ENCODE data around the gene METTL22. TPM values are rescaled to one million over a fixed set of nuclear protein-coding genes. Genes with fewer than 3 reads are reported as not detected.

Gene METTL22
- total RNA-seq, 4 donors from 2014 or later, result 21.9 to 37.9 (median 24.5) TPM

GRCh38 chr16:8678068-8678927 lies 56.8 kb downstream of the METTL22 start:
- TF ChIP-seq, protein P1, sequence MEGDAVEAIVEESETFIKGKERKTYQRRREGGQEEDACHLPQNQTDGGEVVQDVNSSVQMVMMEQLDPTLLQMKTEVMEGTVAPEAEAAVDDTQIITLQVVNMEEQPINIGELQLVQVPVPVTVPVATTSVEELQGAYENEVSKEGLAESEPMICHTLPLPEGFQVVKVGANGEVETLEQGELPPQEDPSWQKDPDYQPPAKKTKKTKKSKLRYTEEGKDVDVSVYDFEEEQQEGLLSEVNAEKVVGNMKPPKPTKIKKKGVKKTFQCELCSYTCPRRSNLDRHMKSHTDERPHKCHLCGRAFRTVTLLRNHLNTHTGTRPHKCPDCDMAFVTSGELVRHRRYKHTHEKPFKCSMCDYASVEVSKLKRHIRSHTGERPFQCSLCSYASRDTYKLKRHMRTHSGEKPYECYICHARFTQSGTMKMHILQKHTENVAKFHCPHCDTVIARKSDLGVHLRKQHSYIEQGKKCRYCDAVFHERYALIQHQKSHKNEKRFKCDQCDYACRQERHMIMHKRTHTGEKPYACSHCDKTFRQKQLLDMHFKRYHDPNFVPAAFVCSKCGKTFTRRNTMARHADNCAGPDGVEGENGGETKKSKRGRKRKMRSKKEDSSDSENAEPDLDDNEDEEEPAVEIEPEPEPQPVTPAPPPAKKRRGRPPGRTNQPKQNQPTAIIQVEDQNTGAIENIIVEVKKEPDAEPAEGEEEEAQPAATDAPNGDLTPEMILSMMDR (IDR thresholded peaks at IDR 0.05; ENCODE audit: low read depth), result no peak

DNA sequence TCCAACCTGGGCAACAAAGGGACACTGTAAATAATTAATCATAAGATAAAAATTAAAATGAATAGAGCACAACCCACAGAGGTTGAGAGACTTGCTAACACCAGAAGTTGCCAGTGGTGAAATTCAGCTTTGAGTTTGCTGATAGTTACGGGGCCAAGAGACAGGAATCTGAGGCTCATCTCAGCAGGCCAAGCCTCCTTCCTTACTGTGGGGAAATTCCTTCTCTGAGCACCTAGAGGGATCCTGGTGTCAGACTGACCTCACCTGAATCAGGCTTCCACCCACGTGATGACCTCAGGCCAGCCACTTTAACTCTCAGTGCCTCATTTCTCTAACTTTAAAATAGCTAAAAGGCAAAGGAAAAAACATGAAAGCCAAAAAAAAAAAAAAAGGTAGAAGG lies 57.7 kb downstream of the METTL22 start:
- TF ChIP-seq, protein P1 (IDR thresholded peaks at IDR 0.05; ENCODE audit: low read depth), result no peak

GRCh38 chr16:8682551-8683259 lies 61.2 kb downstream of the METTL22 start:
- TF ChIP-seq, protein P1 (IDR thresholded peaks at IDR 0.05; ENCODE audit: low read depth), result no peak

GRCh38 chr16:8683640-8684039 lies 62.1 kb downstream of the METTL22 start:
- TF ChIP-seq, protein P1 (IDR thresholded peaks at IDR 0.05; ENCODE audit: low read depth), result no peak

GRCh38 chr16:8685617-8686016 lies 64.1 kb downstream of the METTL22 start:
- TF ChIP-seq, protein P1 (IDR thresholded peaks at IDR 0.05; ENCODE audit: low read depth), result no peak

- TF ChIP-seq, protein P1 (IDR thresholded peaks at IDR 0.05; ENCODE audit: low read depth), result no peak
These were observed 64.6 kb downstream of the METTL22 start for GRCh38 chr16:8686031-8686621.

GRCh38 chr16:8686879-8687278 lies 65.4 kb downstream of the METTL22 start:
- TF ChIP-seq, protein P1 (IDR thresholded peaks at IDR 0.05; ENCODE audit: low read depth), result no peak
